Measurements from ENCODE around the gene TRAPPC2L.

GRCh38 chr16:88835383-88835782 lies 21.5 kb upstream of the TRAPPC2L start:
- no peak for TF ChIP-seq CTCF (IDR thresholded peaks at IDR 0.05)
- no peak for TF ChIP-seq POLR2A (IDR thresholded peaks at IDR 0.05)

Measured in heart left ventricle (tissue), 13 donors.